ENCODE measurements around the gene ZSWIM9. TPM values are rescaled to one million over a fixed set of nuclear protein-coding genes. Genes with fewer than 3 reads are reported as not detected.

The ZSWIM9 gene
- total RNA-seq (2022; extraction: Qiagen RNA extraction), result 4.8 to 7.7 TPM (median 6.1 TPM) in 5 replicates

DNA sequence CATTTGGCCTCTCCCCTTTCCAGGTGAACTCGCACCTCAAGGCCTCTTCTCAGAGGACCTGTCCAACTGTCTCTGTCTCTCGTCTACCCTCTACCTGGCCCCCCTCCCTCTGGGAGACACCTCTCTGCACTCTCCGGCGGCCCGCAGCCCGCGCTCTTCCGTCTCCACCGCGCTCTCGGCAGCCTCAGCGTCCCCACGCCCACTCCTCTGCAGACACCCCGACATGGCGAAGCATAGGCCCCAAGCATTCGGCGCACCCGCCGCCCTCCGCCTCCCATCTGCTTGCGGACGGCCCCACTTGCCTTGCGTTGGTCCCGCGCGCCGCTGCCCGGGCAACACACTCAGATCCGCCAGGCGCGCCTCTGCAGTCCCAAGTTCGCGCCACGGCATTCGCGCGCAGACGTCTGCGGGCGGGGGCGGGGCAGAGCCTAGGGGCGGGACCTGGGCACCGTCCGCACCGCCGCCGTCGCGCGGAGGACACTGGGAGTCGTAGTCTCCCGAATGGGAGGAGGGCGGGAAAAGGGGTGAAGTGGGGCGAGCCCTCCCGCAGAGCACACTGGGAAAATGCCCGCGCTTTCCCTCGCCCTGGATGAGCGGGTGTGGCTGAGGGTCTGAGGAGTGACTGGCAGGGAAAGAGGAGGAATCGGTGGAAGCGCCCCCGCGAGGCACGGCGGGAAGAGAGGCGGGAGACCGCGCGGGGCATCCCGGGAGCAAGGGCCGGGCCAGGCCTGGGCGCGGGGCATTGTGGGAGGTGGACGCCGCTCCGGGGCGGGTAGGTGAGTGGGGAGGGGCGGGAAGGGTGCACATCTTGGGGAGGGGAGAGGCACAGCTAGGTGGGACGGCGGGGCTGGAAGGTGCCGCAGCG lies at the start of gene ZSWIM9, which contains the start of gene LIG1:
ZSWIM9 (plus strand) TSS at position 742 of the 865 bp plus-strand sequence. CDS start 1,123 bp downstream, outside the sequence.
LIG1 (minus strand) TSS at position 406 of the 865 bp plus-strand sequence. CDS start 4,778 bp downstream, outside the sequence.

Other genes with a start within 250 kb of the ZSWIM9 start
- gene BSPH1, start 178.5 kb upstream of the ZSWIM9 start, total RNA-seq (2022; extraction: Qiagen RNA extraction), result not detected in 5 replicates
- gene ELSPBP1, start 176.0 kb upstream of the ZSWIM9 start, total RNA-seq (2022; extraction: Qiagen RNA extraction), result not detected in 5 replicates
- not detected in 5 replicates for gene CABP5, start 126.6 kb upstream of the ZSWIM9 start, total RNA-seq (2022; extraction: Qiagen RNA extraction)
- 8.4 to 14.5 TPM (median 12.2 TPM) in 5 replicates for gene PLA2G4C, start 59.9 kb upstream of the ZSWIM9 start, total RNA-seq (2022; extraction: Qiagen RNA extraction)
- 59.2 to 68.1 TPM (median 61.0 TPM) in 5 replicates for gene LIG1, start 336 bp upstream of the ZSWIM9 start, total RNA-seq (2022; extraction: Qiagen RNA extraction)
- gene CARD8, start 85.2 kb downstream of the ZSWIM9 start, total RNA-seq (2022; extraction: Qiagen RNA extraction), result 14.8 to 18.9 TPM (median 18.0 TPM) in 5 replicates
- gene ZNF114, start 99.4 kb downstream of the ZSWIM9 start, total RNA-seq (2022; extraction: Qiagen RNA extraction), result 8.3 to 10.1 TPM (median 9.5 TPM) in 5 replicates
- gene EMP3, start 154.9 kb downstream of the ZSWIM9 start, total RNA-seq (2022; extraction: Qiagen RNA extraction), result 380 to 538 TPM (median 393 TPM) in 5 replicates
- 3.6 to 4.8 TPM (median 4.8 TPM) in 5 replicates for gene TMEM143, start 193.3 kb downstream of the ZSWIM9 start, total RNA-seq (2022; extraction: Qiagen RNA extraction)
- gene SYNGR4, start 193.7 kb downstream of the ZSWIM9 start, total RNA-seq (2022; extraction: Qiagen RNA extraction), result 2.3 to 3.7 TPM (median 2.8 TPM) in 5 replicates
- gene KDELR1, start 220.9 kb downstream of the ZSWIM9 start, total RNA-seq (2022; extraction: Qiagen RNA extraction), result 328 to 488 TPM (median 483 TPM) in 5 replicates
- 5.0 to 9.7 TPM (median 8.6 TPM) in 5 replicates for gene GRIN2D, start 223.0 kb downstream of the ZSWIM9 start, total RNA-seq (2022; extraction: Qiagen RNA extraction)

Measured in A549 treated with dexamethasone at 1 μM for 4 hours (cell line).